GM19467 (cell line): ENCODE measurements around the gene TIMM17A.
"Not testable (repeated sequence)": the region's sequence is repeated elsewhere in the genome, so short reads cannot be mapped to it uniquely, and the experiment has no call there.

Experiments used
- ATAC-seq: cut with Tn5 transposase; IDR thresholded peaks from one replicate; pipeline ENCODE4 v1.9.1; 2021; ENCODE audit warnings: mild to moderate bottlenecking, moderate library complexity; ENCODE audit not compliant: unreplicated experiment

TIMM17A gene

DNA sequence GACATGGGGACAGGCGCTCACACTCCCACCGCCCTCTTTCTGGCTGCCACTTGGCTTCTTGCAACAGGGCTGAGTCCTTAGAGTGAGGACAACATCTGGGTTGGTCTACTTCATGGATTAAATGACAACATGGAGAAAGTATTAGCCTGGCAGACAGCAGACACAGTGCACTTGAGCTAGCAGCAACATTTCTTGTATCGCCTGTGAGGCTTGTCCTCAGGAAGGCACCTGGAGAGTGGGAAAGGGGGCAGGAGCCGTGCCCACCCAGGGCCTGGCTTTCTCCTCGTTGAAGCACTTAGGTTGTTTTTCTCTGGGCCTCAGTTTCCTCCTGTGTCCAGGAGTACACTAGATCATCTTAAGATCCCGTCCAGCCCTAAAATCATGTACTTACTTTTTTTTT, 58.8 kb downstream of the TIMM17A start:
- ATAC-seq = no peak

DNA sequence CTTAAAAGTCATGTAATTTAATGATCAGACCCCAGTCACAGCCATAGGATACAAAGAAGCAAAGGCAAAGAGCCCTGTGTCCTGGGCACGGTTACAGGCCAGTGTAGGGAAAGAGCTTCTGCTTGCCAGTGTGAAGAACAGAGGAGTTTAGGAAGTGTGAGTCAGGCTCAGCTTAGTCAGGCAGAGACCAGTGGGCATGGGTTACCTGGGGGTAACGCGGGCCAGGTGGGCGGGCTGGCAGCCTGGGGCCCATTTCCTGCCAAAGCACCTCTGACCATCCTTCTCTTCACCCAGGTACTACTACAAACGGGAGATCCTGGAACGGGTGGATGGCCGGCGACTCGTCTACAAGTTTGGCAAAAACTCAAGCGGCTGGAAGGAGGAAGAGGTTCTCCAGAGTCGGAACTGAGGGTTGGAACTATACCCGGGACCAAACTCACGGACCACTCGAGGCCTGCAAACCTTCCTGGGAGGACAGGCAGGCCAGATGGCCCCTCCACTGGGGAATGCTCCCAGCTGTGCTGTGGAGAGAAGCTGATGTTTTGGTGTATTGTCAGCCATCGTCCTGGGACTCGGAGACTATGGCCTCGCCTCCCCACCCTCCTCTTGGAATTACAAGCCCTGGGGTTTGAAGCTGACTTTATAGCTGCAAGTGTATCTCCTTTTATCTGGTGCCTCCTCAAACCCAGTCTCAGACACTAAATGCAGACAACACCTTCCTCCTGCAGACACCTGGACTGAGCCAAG, 59.8 kb downstream of the TIMM17A start:
- ATAC-seq = no peak

DNA sequence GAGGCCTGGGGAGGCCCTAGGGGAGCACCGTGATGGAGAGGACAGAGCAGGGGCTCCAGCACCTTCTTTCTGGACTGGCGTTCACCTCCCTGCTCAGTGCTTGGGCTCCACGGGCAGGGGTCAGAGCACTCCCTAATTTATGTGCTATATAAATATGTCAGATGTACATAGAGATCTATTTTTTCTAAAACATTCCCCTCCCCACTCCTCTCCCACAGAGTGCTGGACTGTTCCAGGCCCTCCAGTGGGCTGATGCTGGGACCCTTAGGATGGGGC, 60.3 kb downstream of the TIMM17A start:
- ATAC-seq = no peak

DNA sequence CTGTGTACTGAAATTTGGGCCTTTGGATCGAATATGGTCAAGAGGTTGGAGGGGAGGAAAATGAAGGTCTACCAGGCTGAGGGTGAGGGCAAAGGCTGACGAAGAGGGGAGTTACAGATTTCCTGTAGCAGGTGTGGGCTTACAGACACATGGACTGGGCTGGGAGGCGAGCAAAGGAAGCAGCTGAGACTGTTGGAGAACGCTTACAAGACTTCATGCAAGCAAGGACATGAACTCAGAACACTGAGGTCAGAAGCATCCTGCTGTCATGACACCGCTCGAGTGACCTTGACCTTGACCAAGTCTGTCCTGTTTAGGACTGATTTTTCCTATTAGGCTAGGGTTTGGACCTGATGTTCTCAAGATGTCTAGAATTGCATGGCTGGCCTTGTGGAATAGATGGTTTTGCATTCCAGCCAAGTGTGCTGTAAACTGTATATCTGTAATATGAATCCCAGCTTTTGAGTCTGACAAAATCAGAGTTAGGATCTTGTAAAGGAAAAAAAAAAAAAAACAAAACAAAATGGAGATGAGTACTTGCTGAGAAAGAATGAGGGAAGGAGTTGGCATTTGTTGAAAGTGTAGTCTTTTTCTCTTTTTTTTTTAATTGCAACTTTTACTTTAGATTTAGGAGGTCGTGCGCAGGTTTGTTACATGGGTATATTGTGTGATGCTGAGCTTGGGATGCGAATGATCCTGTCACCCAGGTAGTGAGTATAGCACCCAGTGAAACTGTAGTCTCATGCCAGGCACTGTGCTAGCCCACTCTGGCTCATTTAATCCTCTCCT, 60.9 kb downstream of the TIMM17A start:
- no peak for ATAC-seq

DNA sequence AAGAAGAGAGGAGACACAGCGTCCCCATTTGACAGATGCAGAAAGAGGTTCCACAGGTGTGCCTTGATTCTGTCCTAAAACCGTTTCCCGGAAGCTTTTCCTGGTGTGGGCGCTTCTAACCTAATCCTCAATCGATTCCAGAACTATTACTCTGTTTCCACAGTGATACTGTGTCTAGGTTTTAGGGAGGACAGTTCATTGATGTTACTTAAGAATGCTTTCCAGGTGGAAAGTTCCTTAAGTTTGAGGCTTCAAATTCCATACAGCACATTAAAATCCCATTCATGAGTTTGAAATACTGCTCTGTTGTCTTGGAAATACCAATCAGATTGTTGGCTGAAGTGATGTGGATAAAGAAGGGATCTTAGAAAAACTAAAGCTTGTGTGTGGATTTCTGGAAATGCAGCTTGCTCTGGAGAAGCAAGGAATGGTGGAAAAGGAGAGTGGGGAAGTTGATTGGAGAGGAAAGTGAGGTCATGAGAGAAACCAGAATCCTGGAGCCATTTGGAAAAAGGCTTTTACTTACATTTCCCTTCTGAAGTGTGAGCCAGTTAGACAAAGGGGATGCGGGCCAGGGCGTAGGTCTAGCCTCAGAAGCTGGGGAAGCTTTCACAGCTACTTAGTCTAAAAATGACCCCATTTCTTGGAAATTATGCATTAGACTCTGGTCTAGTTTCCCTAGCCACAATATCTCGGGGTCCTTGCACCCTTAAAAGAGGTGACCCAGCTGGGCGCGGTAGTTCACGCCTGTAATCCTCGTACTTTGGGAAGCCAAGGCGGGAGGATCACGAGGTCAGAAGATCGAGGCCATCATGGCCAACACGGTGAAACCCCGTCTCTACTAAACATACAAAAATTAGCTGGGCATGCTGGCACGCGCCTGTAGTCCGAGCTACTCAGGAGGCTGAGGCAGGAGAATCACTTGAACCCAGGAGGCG, 61.8 kb downstream of the TIMM17A start:
- no peak for ATAC-seq

DNA sequence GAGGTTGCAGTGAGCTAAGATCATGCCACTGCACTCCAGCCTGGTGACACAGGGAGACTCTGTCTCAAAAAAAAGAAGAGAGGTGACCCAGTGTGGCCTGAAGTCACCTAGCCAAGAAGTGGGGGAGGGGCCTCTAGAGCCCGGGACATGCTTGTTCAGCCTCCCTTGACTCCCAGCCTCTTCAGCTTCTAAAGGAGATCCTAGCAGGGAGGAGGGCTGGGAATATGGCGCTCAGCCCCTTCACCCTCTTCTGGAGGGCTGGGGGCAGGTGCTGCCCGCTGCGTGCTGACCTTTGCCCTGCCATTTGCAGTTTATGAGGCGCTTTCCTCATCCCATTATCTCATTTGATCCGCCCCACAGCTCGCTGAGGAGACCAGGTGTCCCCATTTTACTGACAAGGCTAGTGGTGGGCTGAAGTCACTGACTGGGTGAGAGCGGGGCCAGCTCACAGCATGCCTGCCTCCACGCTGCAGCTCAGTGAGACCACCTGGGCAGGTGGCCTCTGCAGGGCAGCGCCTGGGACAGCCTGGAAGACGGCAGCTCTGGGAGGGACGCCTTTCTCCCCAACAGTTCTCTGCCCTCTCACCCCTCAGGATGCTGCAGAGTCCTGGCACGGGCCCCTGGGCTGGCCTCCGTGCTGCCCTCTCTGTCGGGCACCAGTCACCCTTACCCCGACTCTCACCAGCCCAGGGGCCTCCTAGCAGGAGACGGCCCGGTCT, 62.6 kb downstream of the TIMM17A start:
- no peak for ATAC-seq

DNA sequence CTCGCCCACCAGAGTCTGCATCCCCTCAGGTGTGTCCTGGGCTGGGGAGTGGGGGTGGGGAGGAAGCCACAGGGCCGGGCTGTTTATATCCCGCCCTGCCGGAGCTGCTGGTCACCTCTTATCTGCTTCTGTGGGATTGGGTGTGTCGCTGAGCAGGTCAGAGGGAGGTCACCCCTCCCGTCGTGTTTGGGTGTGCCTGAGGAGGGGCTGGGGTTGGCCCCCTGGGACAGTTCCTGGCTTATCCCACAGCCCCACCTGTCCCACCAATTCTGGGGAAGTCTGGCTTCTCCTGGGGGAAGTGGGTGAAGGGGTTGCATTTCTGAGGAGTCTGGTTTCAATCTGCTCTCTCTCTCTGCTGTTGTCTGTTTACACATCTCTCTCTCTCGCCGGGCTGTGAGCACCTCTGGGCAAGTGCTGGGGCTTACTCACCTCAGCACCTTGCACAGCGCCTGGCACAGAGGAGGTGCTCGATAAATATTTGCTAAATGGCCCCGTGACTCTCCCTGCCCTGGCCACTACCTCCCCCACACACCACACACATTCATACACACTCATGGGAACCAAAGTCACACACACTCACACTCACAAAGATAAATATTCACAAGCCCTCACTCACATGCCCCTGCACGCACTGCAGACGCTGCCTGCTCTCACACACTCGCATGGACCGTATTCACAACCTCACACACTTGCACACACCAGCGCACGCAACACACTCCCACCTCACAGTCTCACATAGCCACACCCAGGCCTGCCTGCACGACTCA, 63.3 kb downstream of the TIMM17A start:
- no peak for ATAC-seq

DNA sequence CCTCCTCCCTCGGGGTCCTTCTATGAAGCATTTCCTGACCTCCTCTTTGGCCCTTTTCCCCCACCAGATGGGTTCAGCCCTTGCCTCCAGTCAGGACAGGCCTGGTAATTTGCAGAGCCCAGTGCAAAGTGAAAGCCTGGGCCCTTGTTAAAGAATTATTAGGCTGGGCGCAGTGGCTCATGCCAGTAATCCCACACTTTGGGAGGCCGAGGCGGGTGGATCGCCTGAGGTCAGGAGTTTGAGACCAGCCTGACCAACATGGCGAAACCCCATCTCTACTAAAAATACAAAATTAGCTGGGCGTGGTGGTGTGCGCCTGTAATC, 63.9 kb downstream of the TIMM17A start:
- ATAC-seq = not testable (repeated sequence)
